HepG2 (cell line): ENCODE results near the gene STYX. TPM values are rescaled to one million over a fixed set of nuclear protein-coding genes. Genes with fewer than 3 reads are reported as not detected.

ENCODE experiments used
- ARID3A ChIP-seq: IDR thresholded peaks from 2 replicates; pipeline ENCODE4 v1.6.1; 2012; ENCODE audit warnings: low read depth, low read length, improper control_type of control experiment
- ATF4 ChIP-seq, 2 experiments: fragments of 450-650 bp in 1 of 2; sonication (generic) in 1 of 2; formaldehyde crosslinking; IDR thresholded peaks; 2 replicates each; pipeline versions ENCODE4 v1.5.0 to v1.8.0; 2020 to 2022; ENCODE audit warnings: mild to moderate bottlenecking in 1 of 2, missing genetic modification reagents in 1 of 2
- CCAR2 ChIP-seq: fragments of 200-400 bp; formaldehyde crosslinking; optimal IDR thresholded peaks from 2 replicates; pipeline ENCODE3; 2018; ENCODE audit warnings: low read depth, mild to moderate bottlenecking, low read length, moderate library complexity
- HNF4G ChIP-seq, 2 experiments: sonication (generic) in 1 of 2; formaldehyde crosslinking in 1 of 2; IDR thresholded peaks; 2 replicates each; pipeline versions ENCODE4 v1.4.0 to v1.6.1; 2011 to 2020; ENCODE audit warnings: borderline replicate concordance in 2 of 2, low read depth in 2 of 2, mild to moderate bottlenecking in 2 of 2, low read length in 1 of 2, missing genetic modification reagents in 1 of 2, moderate library complexity in 1 of 2
- KDM4B ChIP-seq: sonication (generic); formaldehyde crosslinking; IDR thresholded peaks from 2 replicates; pipeline ENCODE4 v1.4.0; 2020; ENCODE audit warnings: missing genetic modification reagents
- MIER3 ChIP-seq: IDR thresholded peaks from 2 replicates; pipeline ENCODE4 v1.6.1; 2016; ENCODE audit warnings: missing compliant biosample characterization, borderline replicate concordance
- NFAT5 ChIP-seq: sonication (generic); formaldehyde crosslinking; IDR thresholded peaks from 2 replicates; pipeline ENCODE4 v1.4.0; 2020; ENCODE audit warnings: missing genetic modification reagents
- THAP7 ChIP-seq: sonication (generic); formaldehyde crosslinking; IDR thresholded peaks from 2 replicates; pipeline ENCODE4 v1.8.1; 2023; ENCODE audit warnings: mild to moderate bottlenecking, missing genetic modification reagents
- USF2 ChIP-seq, 2 experiments: sonication (generic) in 1 of 2; formaldehyde crosslinking in 1 of 2; IDR thresholded peaks; 2 replicates each; pipeline versions ENCODE4 v1.5.1 to v1.6.1; 2011 to 2020; ENCODE audit warnings: borderline replicate concordance in 1 of 2, low read depth in 1 of 2, low read length in 1 of 2, mild to moderate bottlenecking in 1 of 2, missing genetic modification reagents in 1 of 2, moderate library complexity in 1 of 2
- ZFP37 ChIP-seq: sonication (generic); formaldehyde crosslinking; IDR thresholded peaks from 2 replicates; pipeline ENCODE4 v1.4.0; 2020; ENCODE audit warnings: missing genetic modification reagents, borderline replicate concordance
- ZIK1 ChIP-seq: sonication (generic); formaldehyde crosslinking; IDR thresholded peaks from 2 replicates; pipeline ENCODE4 v1.5.0; 2020; ENCODE audit warnings: mild to moderate bottlenecking, low read depth, missing genetic modification reagents, borderline replicate concordance
- ZNF335 ChIP-seq: sonication (generic); formaldehyde crosslinking; IDR thresholded peaks from 2 replicates; pipeline ENCODE4 v1.4.0; 2020; ENCODE audit warnings: missing genetic modification reagents
- ZNF563 ChIP-seq: sonication (generic); formaldehyde crosslinking; IDR thresholded peaks from 2 replicates; pipeline ENCODE4 v1.8.0; 2022; ENCODE audit warnings: mild to moderate bottlenecking, moderate library complexity, missing genetic modification reagents
- ZNF746 ChIP-seq: sonication (generic); formaldehyde crosslinking; IDR thresholded peaks from 2 replicates; pipeline ENCODE4 v1.8.0; 2022; ENCODE audit warnings: mild to moderate bottlenecking, missing genetic modification reagents
- ZNF790 ChIP-seq: sonication (generic); formaldehyde crosslinking; IDR thresholded peaks from 2 replicates; pipeline ENCODE4 v1.8.0; 2022; ENCODE audit warnings: missing genetic modification reagents, mild to moderate bottlenecking, borderline replicate concordance
- polyA plus RNA-seq, 8 experiments: library from polyadenylated mRNA; depleted of rRNA in 3 of 8; stranded (reverse) in 7 of 8; unstranded in 1 of 8; fragments of >200 nt; fragmentation: Illumina TruSeq in 4 of 8; extraction: Trizol in 4 of 8; gene quantifications; 2 replicates each; pipeline versions ENCODE4 v1.2.1 to v1.2.3, GENCODE V29; 2011 to 2016; ENCODE audit warnings: low read depth in 4 of 8, missing spikeins in 1 of 8, mixed read lengths in 1 of 8; ENCODE audit not compliant: insufficient read depth in 1 of 8
- total RNA-seq, 5 experiments: library from RNA; depleted of rRNA; stranded (reverse); fragments of >200 nt; fragmentation: Illumina TruSeq; extraction: Trizol; gene quantifications; 2 replicates each; pipeline ENCODE4 v1.2.3, GENCODE V29; 2016; ENCODE audit warnings: low read depth in 1 of 5

The STYX gene
- total and polyA plus RNA-seq, 2 of the 13 experiments (the other 11 are each of a cell fraction or from before 2014, with no cell fraction given), result 6.6 to 10.9 TPM

GRCh38 chr14:52791223-52792096 lies 61.5 kb downstream of the STYX start, which contains the start of gene GNPNAT1 (continued):
- TF ChIP-seq THAP7, result peak; percentile 17; the same call in 1 of the 2 replicates
- TF ChIP-seq KDM4B (CRISPR knock-in tag), result peak; percentile 79; the same call in 1 of the 2 replicates
- no peak; the same call in 1 of the 2 replicates for TF ChIP-seq ZFP37 (CRISPR knock-in tag)
- TF ChIP-seq CCAR2, result no peak
- peak; percentile 83 for TF ChIP-seq ZNF563
- peak; percentile 76; the same call in 1 of the 2 replicates for TF ChIP-seq NFAT5
- TF ChIP-seq ATF4 (CRISPR knock-in tag; IDR thresholded peaks at IDR 0.05), result peak in 1 of 2 experiments; percentile 59; a peak in 2 of 4 replicates
- 0 out of 2 replicates have a peak, but pooled peaks have one; percentile 24 for TF ChIP-seq HNF4G (IDR thresholded peaks at IDR 0.05; ENCODE audit: borderline replicate concordance, low read depth, low read length)
- TF ChIP-seq HNF4G (CRISPR knock-in tag; IDR thresholded peaks at IDR 0.05; ENCODE audit: borderline replicate concordance, low read depth), result no peak
- TF ChIP-seq ZNF335 (CRISPR knock-in tag), result no peak
- peak; percentile 50; the same call in 1 of the 2 replicates for TF ChIP-seq ZNF790
- peak; percentile 56; the same call in 1 of the 2 replicates for TF ChIP-seq ZNF746 (CRISPR knock-in tag)
- no peak for TF ChIP-seq MIER3 (CRISPR knock-in tag)
- 0 out of 2 replicates have a peak, but pooled peaks have one; percentile 14 for TF ChIP-seq ARID3A
- TF ChIP-seq USF2 (IDR thresholded peaks at IDR 0.05; ENCODE audit: low read depth, low read length), result no peak
- no peak for TF ChIP-seq USF2 (CRISPR knock-in tag; IDR thresholded peaks at IDR 0.05; ENCODE audit: borderline replicate concordance)
- peak; percentile 91 for TF ChIP-seq ZIK1 (CRISPR knock-in tag)
